GM12891 (cell line): ENCODE data around the gene DAAM1.

Experiments used
- POLR2A ChIP-seq: IDR thresholded peaks from 2 replicates; pipeline ENCODE4 v1.6.1; 2011; ENCODE audit warnings: low read depth, low read length, control low read depth
- POLR2AphosphoS5 ChIP-seq: IDR thresholded peaks from 2 replicates; pipeline ENCODE4 v1.6.1; 2011; ENCODE audit warnings: low read depth, low read length, control low read depth

GRCh38 chr14:59317798-59318505 lies 129.5 kb downstream of the DAAM1 start:
- TF ChIP-seq POLR2AphosphoS5 (no peak), POLR2A (no peak)
